ENCODE data around the gene MGAT1. TPM values are rescaled to one million over a fixed set of nuclear protein-coding genes. Genes with fewer than 3 reads are reported as not detected.
"Not testable (repeated sequence)": the region's sequence is repeated elsewhere in the genome, so short reads cannot be mapped to it uniquely, and the experiment has no call there.

Gene MGAT1
- polyA plus RNA-seq, 1 donor from 2014 or later, result 31.8 TPM

GRCh38 chr5:180790524-180790923, 12.1 kb downstream of the MGAT1 start:
- no peak for TF ChIP-seq EZH2 (IDR thresholded peaks at IDR 0.05; ENCODE audit: borderline replicate concordance, insufficient read depth, low read length, poor library complexity, severe bottlenecking)
- no peak for TF ChIP-seq TAF1 (IDR thresholded peaks at IDR 0.05; ENCODE audit: low read depth)
- no peak for TF ChIP-seq MXI1 (conservative IDR thresholded peaks at IDR 0.05; ENCODE audit: poor library complexity, severe bottlenecking)
- no peak for TF ChIP-seq POLR2AphosphoS5 (IDR thresholded peaks at IDR 0.05)
- no peak for TF ChIP-seq SMC3 (conservative IDR thresholded peaks at IDR 0.05; ENCODE audit: poor library complexity)
- no peak for TF ChIP-seq CTCF (IDR thresholded peaks at IDR 0.05; ENCODE audit: poor library complexity, severe bottlenecking)
- TF ChIP-seq RAD21 (conservative IDR thresholded peaks at IDR 0.05), result no peak
- no peak for TF ChIP-seq REST (IDR thresholded peaks at IDR 0.05; ENCODE audit: borderline replicate concordance)
- no peak for TF ChIP-seq EP300 (conservative IDR thresholded peaks at IDR 0.05; ENCODE audit: poor library complexity, severe bottlenecking)
- Histone ChIP-seq H3K79me2 (replicated peaks; ENCODE audit: insufficient read depth, low read length) (peaks cover 4% of the 10 kb centered on the region), H3K36me3 (ENCODE audit: insufficient read depth, low read length) (no peaks in the 10 kb centered on the region), H3K27ac (ENCODE audit: low read length) (no peak overlapping the region), H3K27me3 (ENCODE audit: insufficient read depth, low read depth, low read length) (no peaks in the 10 kb centered on the region), H3K9me2 (ENCODE audit: insufficient read depth, low read length) (no peaks in the 10 kb centered on the region), H3K9ac (ENCODE audit: low read length) (no peak overlapping the region), H3K4me3 (ENCODE audit: low read length) (no peak overlapping the region), H4K20me1 (ENCODE audit: insufficient read depth) (no peaks in the 10 kb centered on the region), H3K4me2 (ENCODE audit: low read length) (no peak overlapping the region), H3F3A (ENCODE audit: insufficient read depth, low read length, poor library complexity, severe bottlenecking) (no peaks in the 10 kb centered on the region), H2AFZ (ENCODE audit: low read depth, low read length) (no peak overlapping the region), H3K9me3 (ENCODE audit: low read length) (no peaks in the 10 kb centered on the region)

GRCh38 chr5:180790020-180790419, 12.6 kb downstream of the MGAT1 start:
- Histone ChIP-seq H3K4me3 (ENCODE audit: low read length) (no peak overlapping the region), H3K36me3 (ENCODE audit: insufficient read depth, low read length) (no peaks in the 10 kb centered on the region), H2AFZ (ENCODE audit: low read depth, low read length) (no peak overlapping the region), H4K20me1 (ENCODE audit: insufficient read depth) (no peaks in the 10 kb centered on the region), H3K79me2 (replicated peaks; ENCODE audit: insufficient read depth, low read length) (peaks cover 4% of the 10 kb centered on the region), H3K4me2 (ENCODE audit: low read length) (no peak overlapping the region), H3K9ac (ENCODE audit: low read length) (no peak overlapping the region), H3F3A (ENCODE audit: insufficient read depth, low read length, poor library complexity, severe bottlenecking) (no peaks in the 10 kb centered on the region), H3K9me3 (ENCODE audit: low read length) (no peaks in the 10 kb centered on the region), H3K9me2 (ENCODE audit: insufficient read depth, low read length) (no peaks in the 10 kb centered on the region), H3K27ac (ENCODE audit: low read length) (no peak overlapping the region), H3K27me3 (ENCODE audit: insufficient read depth, low read depth, low read length) (no peaks in the 10 kb centered on the region)
- TF ChIP-seq TAF1 (IDR thresholded peaks at IDR 0.05; ENCODE audit: low read depth) (no peak), EP300 (conservative IDR thresholded peaks at IDR 0.05; ENCODE audit: poor library complexity, severe bottlenecking) (no peak), SMC3 (conservative IDR thresholded peaks at IDR 0.05; ENCODE audit: poor library complexity) (no peak), CTCF (IDR thresholded peaks at IDR 0.05; ENCODE audit: poor library complexity, severe bottlenecking) (no peak), POLR2AphosphoS5 (IDR thresholded peaks at IDR 0.05) (no peak), MXI1 (conservative IDR thresholded peaks at IDR 0.05; ENCODE audit: poor library complexity, severe bottlenecking) (no peak), REST (IDR thresholded peaks at IDR 0.05; ENCODE audit: borderline replicate concordance) (no peak), RAD21 (conservative IDR thresholded peaks at IDR 0.05) (no peak), EZH2 (IDR thresholded peaks at IDR 0.05; ENCODE audit: borderline replicate concordance, insufficient read depth, low read length, poor library complexity, severe bottlenecking) (no peak)

- H3K9me2 ChIP-seq (ENCODE audit: insufficient read depth, low read length); H3K9me3 ChIP-seq (ENCODE audit: low read length); H2AFZ ChIP-seq (ENCODE audit: low read depth, low read length); H3F3A ChIP-seq (ENCODE audit: insufficient read depth, low read length, poor library complexity, severe bottlenecking); H4K20me1 ChIP-seq (ENCODE audit: insufficient read depth); H3K27me3 ChIP-seq (ENCODE audit: insufficient read depth, low read depth, low read length); H3K27ac ChIP-seq (ENCODE audit: low read length); H3K36me3 ChIP-seq (ENCODE audit: insufficient read depth, low read length); H3K79me2 ChIP-seq (replicated peaks; ENCODE audit: insufficient read depth, low read length); H3K4me2 ChIP-seq (ENCODE audit: low read length); H3K9ac ChIP-seq (ENCODE audit: low read length); H3K4me3 ChIP-seq (ENCODE audit: low read length): not testable (repeated sequence)
These were observed 13.8 kb downstream of the MGAT1 start for GRCh38 chr5:180788651-180789410.
